HG03442 (cell line): ENCODE measurements around the gene ENOPH1.

Source experiments
- ATAC-seq: cut with Tn5 transposase; IDR thresholded peaks from one replicate; pipeline ENCODE4 v1.9.1; 2021; ENCODE audit warnings: mild to moderate bottlenecking, moderate library complexity; ENCODE audit not compliant: unreplicated experiment

Gene ENOPH1

GRCh38 chr4:82508011-82508410 is 77.6 kb downstream of the ENOPH1 start:
- ATAC-seq, result no peak

GRCh38 chr4:82508806-82509428 is 78.5 kb downstream of the ENOPH1 start:
- ATAC-seq, result no peak

DNA sequence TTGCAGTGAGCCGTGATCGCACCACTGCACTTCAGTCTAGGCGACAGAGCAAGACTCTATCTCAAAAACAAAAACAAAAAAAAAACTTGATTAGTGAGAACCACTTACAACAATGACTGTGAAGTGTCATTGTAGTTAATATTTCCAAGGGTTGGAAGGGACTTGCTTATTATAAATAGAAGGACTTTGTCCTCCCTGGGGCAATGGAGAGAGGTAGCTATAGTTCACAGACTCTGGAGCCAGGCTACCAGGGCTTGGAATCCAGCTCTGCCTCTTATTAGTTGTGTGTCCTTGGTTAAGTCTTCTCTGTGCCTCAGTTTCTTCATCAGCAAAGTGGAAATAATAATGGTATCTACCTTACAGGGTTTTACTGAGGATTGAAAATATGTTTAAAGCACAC is 79.8 kb downstream of the ENOPH1 start:
- ATAC-seq, result no peak
